GM23248 (cell line): ENCODE results near the gene DHX36. TPM values are rescaled to one million over a fixed set of nuclear protein-coding genes. Genes with fewer than 3 reads are reported as not detected.

Source experiments
- DNase-seq: peaks from one replicate; pipeline ENCODE4 v3.0.0-alpha.2; 2015
- H2AFZ ChIP-seq: fragments of 200-600 bp; sonication (generic); 2 replicates; pipeline ENCODE4 v1.6.1; 2016; ENCODE audit warnings: antibody characterized with exemption
- H3F3A ChIP-seq: fragments of 200-600 bp; sonication (generic); 2 replicates; pipeline ENCODE4 v1.6.1; 2016; ENCODE audit warnings: mild to moderate bottlenecking, antibody characterized with exemption, mixed run types; ENCODE audit not compliant: insufficient read depth
- H3K27ac ChIP-seq: fragments of 200-600 bp; sonication (generic); 2 replicates; pipeline ENCODE4 v1.5.1; 2016; ENCODE audit warnings: mild to moderate bottlenecking
- H3K27me3 ChIP-seq: fragments of 200-600 bp; sonication (generic); replicated peaks from 2 replicates; pipeline ENCODE4 v1.6.1; 2016; ENCODE audit warnings: mild to moderate bottlenecking; ENCODE audit not compliant: insufficient read depth
- H3K36me3 ChIP-seq: fragments of 200-600 bp; sonication (generic); 2 replicates; pipeline ENCODE4 v1.6.1; 2016; ENCODE audit warnings: low read depth, mild to moderate bottlenecking
- H3K4me1 ChIP-seq: fragments of 200-600 bp; sonication (generic); 2 replicates; pipeline ENCODE4 v1.6.1; 2016; ENCODE audit warnings: mild to moderate bottlenecking; ENCODE audit not compliant: insufficient read depth
- H3K4me2 ChIP-seq: fragments of 200-600 bp; sonication (generic); one replicate; pipeline ENCODE4 v1.6.1; 2016; ENCODE audit warnings: mild to moderate bottlenecking; ENCODE audit not compliant: unreplicated experiment
- H3K4me3 ChIP-seq: fragments of 200-600 bp; sonication (generic); 2 replicates; pipeline ENCODE4 v1.5.1; 2016; ENCODE audit warnings: mild to moderate bottlenecking
- H3K79me2 ChIP-seq: fragments of 200-600 bp; sonication (generic); 2 replicates; pipeline ENCODE4 v1.6.1; 2016; ENCODE audit warnings: mild to moderate bottlenecking; ENCODE audit not compliant: insufficient read depth
- H3K9ac ChIP-seq: fragments of 200-600 bp; sonication (generic); 2 replicates; pipeline ENCODE4 v1.6.1; 2016; ENCODE audit warnings: mild to moderate bottlenecking
- H3K9me2 ChIP-seq: fragments of 200-600 bp; sonication (generic); 2 replicates; pipeline ENCODE4 v1.6.1; 2016; ENCODE audit warnings: mixed run types, mild to moderate bottlenecking, moderate library complexity; ENCODE audit not compliant: insufficient read depth
- H3K9me3 ChIP-seq: fragments of 200-600 bp; sonication (generic); one replicate; pipeline ENCODE4 v1.6.1; 2017; ENCODE audit warnings: low read depth
- H4K20me1 ChIP-seq: fragments of 200-600 bp; sonication (generic); 2 replicates; pipeline ENCODE4 v1.6.0; 2016; ENCODE audit not compliant: insufficient read depth
- EZH2 ChIP-seq: fragments of 200-600 bp; sonication (generic); IDR thresholded peaks from 2 replicates; pipeline ENCODE4 v1.6.1; 2018; ENCODE audit warnings: antibody characterized with exemption, mild to moderate bottlenecking; ENCODE audit not compliant: insufficient read depth, poor library complexity, severe bottlenecking
- EZH2phosphoT487 ChIP-seq: fragments of 200-600 bp; sonication (generic); IDR thresholded peaks from 2 replicates; pipeline ENCODE4 v1.6.1; 2018; ENCODE audit warnings: antibody characterized with exemption, moderate library complexity, mild to moderate bottlenecking, low read depth; ENCODE audit not compliant: insufficient read depth
- WGBS, 2 experiments: methylation state at CpG; one replicate each; pipeline ENCODE4 v1.1.6; 2015 to 2017; ENCODE audit warnings: low lambda C conversion rate in 2 of 2, low coverage in 1 of 2; ENCODE audit errors: missing lambda C conversion rate in 2 of 2; 5-methylcytosine and 5-hydroxymethylcytosine counted together
- in situ Hi-C: fragments of 300-500 bp; cut with MboI; formaldehyde crosslinking; loops from 2 replicates; pipeline ENCODE4 v1.15.0; 2020
- polyA plus RNA-seq: library from polyadenylated mRNA; unstranded; fragments of >200 nt; fragmentation: Nextera tagmentation; extraction: Ambion mirVana; gene quantifications from 2 replicates; pipeline ENCODE4 v1.2.1, GENCODE V29; 2016
- total RNA-seq: library from RNA; depleted of rRNA; stranded (reverse); fragments of >200 nt; shearing (Covaris generic); gene quantifications from 2 replicates; pipeline ENCODE4 v1.2.3, GENCODE V29; 2014

DHX36 gene
- total and polyA plus RNA-seq, 2 experiments from 2014 or later, result 15.8 to 22.5 TPM

GRCh38 chr3:154304936-154305335, 19.4 kb downstream of the DHX36 start:
- peaks cover 70% of the 10 kb centered on the region for H3K36me3 ChIP-seq
- H3K27ac ChIP-seq, result peak overlapping the region; percentile 55
- no peaks in the 10 kb centered on the region for H3K9me3 ChIP-seq

GRCh38 chr3:154304116-154304786, 20.0 kb downstream of the DHX36 start:
- no peak overlapping the region for H3K4me3 ChIP-seq
- H3K9me3 ChIP-seq, result no peaks in the 10 kb centered on the region
- H3K9ac ChIP-seq, result peak overlapping the region; percentile 25; the same call in 1 of the 2 replicates
- H2AFZ ChIP-seq, result no peak overlapping the region
- H3K36me3 ChIP-seq, result peaks cover 70% of the 10 kb centered on the region
- peaks cover 6% of the 10 kb centered on the region for H3F3A ChIP-seq
- H3K27me3 ChIP-seq, result no peaks in the 10 kb centered on the region
- H3K9me2 ChIP-seq, result no peaks in the 10 kb centered on the region
- no peaks in the 10 kb centered on the region for H4K20me1 ChIP-seq
- TF ChIP-seq EZH2phosphoT487 (no peak), EZH2 (no peak)
- peak overlapping the region; percentile 55 for H3K27ac ChIP-seq
- H3K79me2 ChIP-seq, result peaks cover 23% of the 10 kb centered on the region
- DNase-seq, result peak; percentile 77
- peaks cover 11% of the 10 kb centered on the region for H3K4me1 ChIP-seq
- in situ Hi-C loops, result no loop called here
- no peak overlapping the region for H3K4me2 ChIP-seq

More at GRCh38 chr3:154304936-154305335, 19.4 kb downstream of the DHX36 start:
- Histone ChIP-seq H3K79me2 (peaks cover 30% of the 10 kb centered on the region), H3K9me2 (no peaks in the 10 kb centered on the region), H3K27me3 (no peaks in the 10 kb centered on the region), H3F3A (peaks cover 6% of the 10 kb centered on the region), H3K4me2 (no peak overlapping the region), H4K20me1 (no peaks in the 10 kb centered on the region), H3K4me3 (no peak overlapping the region), H3K4me1 (peaks cover 11% of the 10 kb centered on the region), H2AFZ (no peak overlapping the region), H3K9ac (no peak overlapping the region)
- WGBS, 2 experiments, result 98 to 99% methylated on average over 3 of the region's 3 CpGs
- in situ Hi-C loops, result no loop called here
- TF ChIP-seq EZH2 (no peak), EZH2phosphoT487 (no peak)
- no peak for DNase-seq

DNA sequence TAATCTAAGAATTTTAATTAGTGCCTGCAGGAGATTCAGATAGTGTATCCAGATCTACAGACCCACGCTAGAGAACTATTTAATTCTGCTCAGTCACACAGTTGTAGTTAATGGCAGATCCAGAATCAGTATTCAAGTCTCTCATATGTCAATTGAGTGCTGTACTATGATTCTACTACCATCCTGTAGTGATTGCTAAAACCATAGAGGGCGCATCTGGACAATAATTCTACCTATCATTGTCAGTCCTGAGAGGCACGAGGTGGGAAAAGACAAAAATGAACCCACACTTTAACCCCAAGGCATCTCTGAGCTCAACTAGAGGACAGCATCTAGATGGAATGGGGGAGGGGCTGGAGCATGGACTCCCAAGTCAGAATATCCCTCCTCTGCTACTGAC, 22.7 kb downstream of the DHX36 start:
- no peaks in the 10 kb centered on the region for H3K9me3 ChIP-seq
- no peak overlapping the region for H2AFZ ChIP-seq
- no peak overlapping the region for H3K4me2 ChIP-seq
- no peak overlapping the region for H3K4me3 ChIP-seq
- peaks cover 6% of the 10 kb centered on the region for H3F3A ChIP-seq
- TF ChIP-seq EZH2phosphoT487, result no peak
- no peak for TF ChIP-seq EZH2
- no peaks in the 10 kb centered on the region for H3K9me2 ChIP-seq
- H3K27me3 ChIP-seq, result no peaks in the 10 kb centered on the region
- 0 out of 2 replicates have a peak, but pooled peaks cover 4% of the 10 kb centered on the region for H3K79me2 ChIP-seq
- in situ Hi-C loops, result no loop called here
- 65 to 72% methylated on average over 3 of the region's 3 CpGs for WGBS, 2 experiments
- no peak for DNase-seq
- peaks cover 72% of the 10 kb centered on the region for H3K36me3 ChIP-seq
- H3K27ac ChIP-seq, result no peak overlapping the region
- H3K9ac ChIP-seq, result no peak overlapping the region
- H3K4me1 ChIP-seq, result peaks cover 11% of the 10 kb centered on the region
- H4K20me1 ChIP-seq, result no peaks in the 10 kb centered on the region

- no peak for DNase-seq
- Histone ChIP-seq H3K79me2 (0 out of 2 replicates have a peak, but pooled peaks cover 4% of the 10 kb centered on the region), H2AFZ (no peak overlapping the region), H3K9ac (no peak overlapping the region), H3K27me3 (no peaks in the 10 kb centered on the region), H3K9me2 (no peaks in the 10 kb centered on the region), H4K20me1 (no peaks in the 10 kb centered on the region), H3K36me3 (peaks cover 67% of the 10 kb centered on the region), H3K4me3 (no peak overlapping the region), H3F3A (no peaks in the 10 kb centered on the region), H3K4me2 (no peak overlapping the region), H3K9me3 (no peaks in the 10 kb centered on the region), H3K4me1 (no peaks in the 10 kb centered on the region), H3K27ac (no peak overlapping the region)
- WGBS, 2 experiments, result 95 to 98% methylated on average over 2 of the region's 2 CpGs
- in situ Hi-C loops, result no loop called here
- TF ChIP-seq EZH2 (no peak), EZH2phosphoT487 (no peak)
These were observed 30.3 kb downstream of the DHX36 start for GRCh38 chr3:154294016-154294415.

- Histone ChIP-seq H3K4me2 (no peak overlapping the region), H3K9me3 (no peaks in the 10 kb centered on the region), H3K9ac (no peak overlapping the region), H4K20me1 (no peaks in the 10 kb centered on the region), H3K27ac (no peak overlapping the region), H3K79me2 (no peaks in the 10 kb centered on the region), H3K4me3 (no peak overlapping the region), H3K4me1 (no peaks in the 10 kb centered on the region), H3K36me3 (peaks cover 65% of the 10 kb centered on the region), H3F3A (no peaks in the 10 kb centered on the region), H2AFZ (no peak overlapping the region), H3K27me3 (no peaks in the 10 kb centered on the region), H3K9me2 (no peaks in the 10 kb centered on the region)
- DNase-seq, result no peak
- no peak for TF ChIP-seq EZH2phosphoT487
- TF ChIP-seq EZH2, result no peak
- in situ Hi-C loops, result no loop called here
- 98 to 100% methylated on average over 5 of the region's 5 CpGs for WGBS, 2 experiments
These were observed 34.1 kb downstream of the DHX36 start for GRCh38 chr3:154290187-154290586.
